Breast epithelium (tissue), 4 donors: ENCODE data around the gene CCDC149. TPM values are rescaled to one million over a fixed set of nuclear protein-coding genes. Genes with fewer than 3 reads are reported as not detected.

Source experiments
- DNase-seq, 2 donors: peaks; one replicate each; pipeline ENCODE4 v3.0.0-alpha.2; 2019; ENCODE audit warnings: low spot score in 2 of 2
- H3K27ac ChIP-seq, 2 donors: fragments of 200-600 bp; sonication (generic) in 1 of 2; one replicate each; pipeline ENCODE4 v1.5.1; 2016 to 2019; ENCODE audit warnings: mild to moderate bottlenecking in 1 of 2
- H3K27me3 ChIP-seq, 2 donors: fragments of 200-600 bp; sonication (generic) in 1 of 2; one replicate each; pipeline versions ENCODE4 v1.5.1 to v1.6.0; 2017 to 2019; ENCODE audit warnings: control low read depth in 1 of 2, mild to moderate bottlenecking in 1 of 2
- H3K36me3 ChIP-seq: fragments of 200-600 bp; one replicate; pipeline ENCODE4 v1.5.1; 2019
- H3K4me1 ChIP-seq, 2 donors: fragments of 200-600 bp; sonication (generic); one replicate each; pipeline ENCODE4 v1.5.1; 2016 to 2019; ENCODE audit warnings: control low read depth in 1 of 2
- H3K4me3 ChIP-seq, 3 donors: fragments of 200-600 bp; sonication (generic); 1 replicate in 2 of 3; 2 replicates in 1 of 3; pipeline ENCODE4 v1.5.1; 2016 to 2019; ENCODE audit warnings: mild to moderate bottlenecking in 3 of 3, moderate library complexity in 2 of 3
- H3K9me3 ChIP-seq, 2 donors: fragments of 200-600 bp; sonication (generic) in 1 of 2; one replicate each; pipeline ENCODE4 v1.5.1; 2016 to 2019; ENCODE audit warnings: control low read depth in 1 of 2
- POLR2A ChIP-seq: fragments of 450-650 bp; IDR thresholded peaks from one replicate; pipeline ENCODE4 v1.6.1; 2016; ENCODE audit warnings: antibody characterized with exemption, mild to moderate bottlenecking, moderate library complexity
- POLR2AphosphoS5 ChIP-seq, 3 donors: sonication (generic); formaldehyde crosslinking; IDR thresholded peaks; one replicate each; pipeline ENCODE4 v1.6.1; 2017; ENCODE audit warnings: antibody characterized with exemption in 3 of 3
- intact Hi-C: fragments of 100-400 bp; cut with DNase I; formaldehyde crosslinking; loops from one replicate; pipeline ENCODE4 v1.15.1; 2023; ENCODE audit warnings: low total_unique reads
- total RNA-seq, 3 donors: library from RNA; depleted of rRNA; stranded (reverse); fragments of >200 nt; gene quantifications; one replicate each; pipeline ENCODE4 v1.1.0, GENCODE V29; 2016
- TF ChIP-seq, protein P1 (sequence below), 3 donors: fragments of 450-650 bp; IDR thresholded peaks; one replicate each; pipeline ENCODE4 v1.5.1; 2016 to 2017; ENCODE audit warnings: antibody characterized with exemption in 3 of 3, mild to moderate bottlenecking in 3 of 3, moderate library complexity in 3 of 3

CCDC149 gene
- total RNA-seq, 3 donors from 2014 or later = 15.8 to 21.0 (median 18.6) TPM

DNA sequence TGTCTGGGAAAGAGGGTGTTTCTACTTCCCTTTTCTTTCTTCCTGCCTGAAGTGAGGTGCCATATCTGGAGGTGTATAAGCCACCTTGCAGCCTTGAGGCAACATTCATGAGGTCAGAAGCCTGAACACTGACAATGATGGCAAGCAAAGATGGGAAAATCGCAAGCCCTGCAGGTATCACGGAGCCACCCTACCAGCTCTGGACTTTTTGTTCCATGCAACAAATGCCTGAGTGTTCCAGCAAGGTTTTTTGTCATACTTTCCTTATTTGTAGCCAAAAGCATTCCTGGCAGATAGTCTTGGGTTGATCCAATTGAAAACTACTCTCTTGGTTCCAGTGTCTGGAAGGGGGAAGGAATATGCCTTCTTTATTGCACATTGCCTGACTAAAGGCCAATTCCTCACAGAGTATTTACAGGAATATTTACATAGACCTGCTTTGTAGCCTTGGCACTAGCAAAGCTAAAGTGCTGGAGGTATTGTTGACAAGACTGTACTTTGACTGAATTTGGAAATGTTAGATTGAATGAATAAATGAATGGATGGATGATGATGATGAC lies 131.8 kb downstream of the CCDC149 start:
- no peaks in the 10 kb centered on the region for H3K27me3 ChIP-seq
- intact Hi-C loops = no loop called here

DNA sequence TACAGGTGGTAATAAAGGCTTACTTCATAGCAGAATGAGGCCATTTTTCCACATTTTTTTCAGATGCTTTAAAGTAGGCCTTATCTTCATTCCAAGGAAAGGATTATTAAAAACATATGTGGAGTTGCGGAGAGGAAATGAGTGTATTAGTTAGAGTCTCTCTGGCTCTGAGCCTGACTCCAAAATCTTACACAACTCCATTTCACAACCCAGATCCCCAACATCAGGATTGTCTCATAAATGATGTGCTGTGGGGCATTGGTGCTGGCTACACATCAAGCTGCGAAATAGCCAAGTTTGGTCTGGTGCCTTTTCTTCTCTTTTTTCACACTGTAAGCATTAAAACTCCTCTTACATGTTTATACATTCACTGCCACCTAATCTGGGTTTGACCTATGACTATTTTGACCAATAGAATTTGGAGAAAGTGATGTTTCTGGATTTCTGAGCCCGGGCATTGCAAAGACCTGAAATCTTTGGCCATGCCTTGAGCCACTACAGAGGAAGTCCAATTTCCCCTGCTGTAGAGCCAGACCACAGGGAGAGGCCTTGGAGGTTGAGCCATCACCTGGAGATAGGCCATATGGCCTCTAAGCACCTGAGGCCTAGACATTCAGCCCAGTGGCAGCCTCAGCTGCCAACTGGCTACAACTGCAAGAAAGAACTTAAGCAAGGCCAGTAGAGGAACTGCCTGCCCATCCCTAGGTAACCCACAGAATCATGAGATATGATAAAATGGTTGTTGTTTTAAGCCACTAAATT lies 134.2 kb downstream of the CCDC149 start:
- Histone ChIP-seq H3K36me3 (no peaks in the 10 kb centered on the region), H3K4me1 (peaks cover 5 to 23% of the 10 kb centered on the region in 2 donors), H3K27me3 (no peaks in the 10 kb centered on the region), H3K9me3 (no peaks in the 10 kb centered on the region), H3K4me3 (no peak overlapping the region), H3K27ac (peak overlapping the region; percentile 69 to 83)
- intact Hi-C loops = no loop called here
- TF ChIP-seq POLR2A (no peak), POLR2AphosphoS5 (IDR thresholded peaks at IDR 0.05) (peak; percentile 59 to 92 (median 69))
- peak in 1 of 2 donors; percentile 73 for DNase-seq

More for the DNA sequence above, 131.8 kb downstream of the CCDC149 start:
- DNase-seq = peak in 1 of 2 donors; percentile 67
- H3K27ac ChIP-seq = peak overlapping the region; percentile 45 to 62
- no peaks in the 10 kb centered on the region for H3K9me3 ChIP-seq
- H3K4me1 ChIP-seq = peaks cover 5 to 23% of the 10 kb centered on the region in 2 donors
- TF ChIP-seq POLR2AphosphoS5 (IDR thresholded peaks at IDR 0.05) = no peak
- no peak for TF ChIP-seq POLR2A
- TF ChIP-seq, protein P1, sequence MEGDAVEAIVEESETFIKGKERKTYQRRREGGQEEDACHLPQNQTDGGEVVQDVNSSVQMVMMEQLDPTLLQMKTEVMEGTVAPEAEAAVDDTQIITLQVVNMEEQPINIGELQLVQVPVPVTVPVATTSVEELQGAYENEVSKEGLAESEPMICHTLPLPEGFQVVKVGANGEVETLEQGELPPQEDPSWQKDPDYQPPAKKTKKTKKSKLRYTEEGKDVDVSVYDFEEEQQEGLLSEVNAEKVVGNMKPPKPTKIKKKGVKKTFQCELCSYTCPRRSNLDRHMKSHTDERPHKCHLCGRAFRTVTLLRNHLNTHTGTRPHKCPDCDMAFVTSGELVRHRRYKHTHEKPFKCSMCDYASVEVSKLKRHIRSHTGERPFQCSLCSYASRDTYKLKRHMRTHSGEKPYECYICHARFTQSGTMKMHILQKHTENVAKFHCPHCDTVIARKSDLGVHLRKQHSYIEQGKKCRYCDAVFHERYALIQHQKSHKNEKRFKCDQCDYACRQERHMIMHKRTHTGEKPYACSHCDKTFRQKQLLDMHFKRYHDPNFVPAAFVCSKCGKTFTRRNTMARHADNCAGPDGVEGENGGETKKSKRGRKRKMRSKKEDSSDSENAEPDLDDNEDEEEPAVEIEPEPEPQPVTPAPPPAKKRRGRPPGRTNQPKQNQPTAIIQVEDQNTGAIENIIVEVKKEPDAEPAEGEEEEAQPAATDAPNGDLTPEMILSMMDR (IDR thresholded peaks at IDR 0.05) = no peak
- no peak overlapping the region for H3K4me3 ChIP-seq
- H3K36me3 ChIP-seq = no peaks in the 10 kb centered on the region

DNA sequence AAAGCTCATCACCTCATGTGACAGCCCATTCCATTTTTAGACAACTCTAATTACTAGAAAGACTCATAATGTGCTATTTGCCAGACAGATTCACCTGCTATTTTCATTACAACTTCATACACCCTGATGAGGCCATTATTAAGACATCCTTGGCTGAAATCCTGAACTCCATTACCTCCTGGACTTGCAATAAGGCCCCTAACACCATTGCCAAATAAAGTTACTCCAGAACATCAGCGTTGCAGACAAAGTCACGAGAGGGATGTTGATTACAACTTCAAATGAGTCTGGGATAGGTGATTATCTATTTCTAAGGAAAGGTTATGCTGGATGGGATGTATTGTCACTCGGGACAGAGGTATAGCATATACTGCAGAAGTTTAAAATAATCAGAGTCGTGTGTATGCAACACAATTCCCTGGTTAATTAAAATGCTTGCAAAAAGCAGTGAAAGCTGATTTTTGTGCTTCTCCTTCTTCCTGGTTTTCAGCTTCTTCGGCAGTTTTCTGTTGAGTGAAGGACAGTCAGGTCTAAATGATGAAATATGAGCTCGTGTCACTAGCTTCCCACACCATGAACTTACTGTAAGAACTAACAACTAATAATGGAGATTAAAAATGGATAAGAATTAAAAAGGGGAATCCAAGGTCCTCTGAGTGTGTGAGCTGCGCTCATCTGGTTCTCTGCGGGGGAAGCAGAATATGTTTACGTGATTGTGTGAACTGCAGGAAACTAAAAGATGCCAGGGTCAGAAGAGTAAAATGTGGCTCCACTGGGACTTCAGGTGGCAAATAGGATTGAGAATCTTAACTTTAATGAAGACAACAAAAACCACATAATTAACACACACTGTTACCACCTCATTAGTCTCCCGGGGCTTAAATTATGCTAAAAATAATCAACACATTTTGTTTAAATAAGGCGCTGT lies 135.0 kb downstream of the CCDC149 start:
- DNase-seq = no peak
- Histone ChIP-seq H3K27me3 (no peaks in the 10 kb centered on the region), H3K9me3 (no peaks in the 10 kb centered on the region), H3K4me3 (no peak overlapping the region), H3K27ac (peak overlapping the region; percentile 30 to 80), H3K4me1 (peaks cover 5 to 23% of the 10 kb centered on the region in 2 donors), H3K36me3 (no peaks in the 10 kb centered on the region)
- intact Hi-C loops = no loop called here
- TF ChIP-seq, protein P1 (IDR thresholded peaks at IDR 0.05) = no peak
- TF ChIP-seq POLR2AphosphoS5 (IDR thresholded peaks at IDR 0.05) (no peak), POLR2A (no peak)

DNA sequence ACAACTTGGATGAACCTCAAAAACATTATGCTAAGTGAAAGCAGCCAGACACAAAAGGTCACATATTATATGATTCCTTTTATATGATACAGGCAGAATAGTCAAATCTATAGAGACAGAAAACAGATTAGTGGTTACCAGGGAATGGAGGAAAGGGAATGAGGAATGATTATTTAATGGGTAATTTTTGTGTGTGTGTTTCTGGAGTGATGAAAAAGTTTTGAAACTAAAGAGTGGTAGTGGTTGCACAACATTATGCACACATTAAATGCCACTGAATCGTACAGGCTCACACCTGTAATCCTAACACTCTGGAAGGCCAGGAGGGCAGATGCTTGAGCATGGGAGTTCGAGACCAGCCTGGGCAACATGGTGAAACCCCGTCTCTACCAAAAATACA lies 137.1 kb downstream of the CCDC149 start:
- H3K4me1 ChIP-seq = peaks cover 5 to 23% of the 10 kb centered on the region in 2 donors
- TF ChIP-seq, protein P1 (IDR thresholded peaks at IDR 0.05) = no peak
- TF ChIP-seq POLR2AphosphoS5 (IDR thresholded peaks at IDR 0.05) (no peak), POLR2A (no peak)
- no peak overlapping the region for H3K27ac ChIP-seq

DNA sequence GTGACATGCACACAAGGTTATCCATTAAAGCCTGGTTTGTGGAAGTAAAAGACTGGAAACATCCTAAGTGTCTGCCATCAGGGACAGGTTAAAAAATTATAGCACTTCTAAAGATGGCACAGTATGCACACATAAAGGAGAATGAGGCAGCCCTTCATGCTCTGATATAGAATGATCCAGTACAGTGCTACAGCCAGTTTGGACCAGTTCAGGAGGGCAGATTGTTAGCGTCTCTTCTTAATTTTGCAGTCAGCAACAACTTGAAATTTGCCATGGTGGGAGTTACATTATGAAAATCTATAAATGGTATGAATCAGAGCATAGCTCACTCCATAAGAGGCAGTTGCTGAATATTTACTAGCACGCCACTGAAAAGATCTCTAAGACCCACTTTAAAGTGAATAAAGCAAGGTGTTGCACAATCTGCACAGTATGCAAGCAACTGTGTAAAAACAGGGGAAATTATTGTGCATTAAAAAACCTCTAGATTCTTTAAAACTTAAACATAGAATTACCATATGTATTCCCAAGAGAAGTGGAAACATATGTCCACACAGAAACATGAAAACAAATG lies 137.7 kb downstream of the CCDC149 start:
- Histone ChIP-seq H3K9me3 (no peaks in the 10 kb centered on the region), H3K36me3 (no peaks in the 10 kb centered on the region), H3K4me1 (peaks cover 5 to 23% of the 10 kb centered on the region in 2 donors), H3K4me3 (no peak overlapping the region), H3K27me3 (no peaks in the 10 kb centered on the region), H3K27ac (no peak overlapping the region)
- intact Hi-C loops = no loop called here
- no peak for DNase-seq
- TF ChIP-seq, protein P1 (IDR thresholded peaks at IDR 0.05) = no peak

More for the DNA sequence above, 137.1 kb downstream of the CCDC149 start:
- Histone ChIP-seq H3K9me3 (no peaks in the 10 kb centered on the region), H3K27me3 (no peaks in the 10 kb centered on the region), H3K4me3 (no peak overlapping the region), H3K36me3 (no peaks in the 10 kb centered on the region)
- intact Hi-C loops = no loop called here
- DNase-seq = no peak
